Kidney (tissue), 14 donors: ENCODE results near the gene DNAJC10. TPM values are rescaled to one million over a fixed set of nuclear protein-coding genes. Genes with fewer than 3 reads are reported as not detected.

Source experiments
- DNase-seq, 5 donors: peaks; one replicate each; pipeline ENCODE4 v3.0.0-alpha.2; 2013 to 2020
- FAIRE-seq: peaks from 2 replicates; lab custom pipeline; 2012; peaks lifted over from hg19 to GRCh38; lab: Jason Lieb, UNC
- H3K27ac ChIP-seq, 2 donors: one replicate each; pipeline ENCODE4 v1.7.0; 2013; ENCODE audit warnings: low read depth in 2 of 2, low read length in 2 of 2, inconsistent platforms in 1 of 2
- H3K27me3 ChIP-seq: one replicate; pipeline ENCODE4 v1.7.1; 2013; ENCODE audit warnings: low read length, inconsistent platforms; ENCODE audit not compliant: control insufficient read depth, insufficient read depth
- H3K36me3 ChIP-seq, 3 donors: one replicate each; pipeline versions ENCODE4 v1.7.0 to v1.7.1; 2013; ENCODE audit warnings: low read length in 3 of 3, control low read depth in 1 of 3, inconsistent platforms in 1 of 3; ENCODE audit not compliant: insufficient read depth in 3 of 3, control insufficient read depth in 2 of 3
- H3K4me1 ChIP-seq, 3 donors: one replicate each; pipeline versions ENCODE4 v1.7.0 to v1.7.1; 2013; ENCODE audit warnings: low read length in 3 of 3, inconsistent platforms in 1 of 3, low read depth in 1 of 3; ENCODE audit not compliant: control insufficient read depth in 2 of 3, insufficient read depth in 2 of 3
- H3K4me3 ChIP-seq, 3 donors: one replicate each; pipeline versions ENCODE4 v1.7.0 to v1.8.1; 2013; ENCODE audit warnings: low read length in 3 of 3, control low read depth in 1 of 3, inconsistent platforms in 1 of 3
- H3K9ac ChIP-seq, 3 donors: one replicate each; pipeline versions ENCODE4 v1.7.0 to v1.7.1; 2013; ENCODE audit warnings: low read length in 3 of 3, control low read depth in 1 of 3, inconsistent platforms in 1 of 3
- H3K9me3 ChIP-seq, 3 donors: one replicate each; pipeline versions ENCODE4 v1.7.0 to v1.7.1; 2013; ENCODE audit warnings: low read length in 3 of 3, control low read depth in 1 of 3, inconsistent platforms in 1 of 3; ENCODE audit not compliant: control insufficient read depth in 2 of 3, insufficient read depth in 1 of 3
- intact Hi-C: fragments of 100-400 bp; cut with DNase I; formaldehyde crosslinking; loops from one replicate; pipeline ENCODE4 v1.11.1; 2022
- polyA plus RNA-seq: library from polyadenylated mRNA; stranded (reverse); fragments of 350-450 nt; fragmentation: Illumina TruSeq; extraction: RNeasy Lipid Tissue Mini Kit (QIAGEN cat#74804); gene quantifications from one replicate; pipeline ENCODE4 v1.2.3, GENCODE V29; 2014; ENCODE audit warnings: low read depth, low replicate concordance; ENCODE audit not compliant: insufficient read depth
- total RNA-seq: library from RNA; stranded (reverse); fragmentation: NEBNext Ultra II Directional; extraction: Animal tissue kit (Norgen Biotek cat#: 25700); gene quantifications from one replicate; pipeline ENCODE4 v1.2.1, GENCODE V29; 2021
- TF ChIP-seq, protein P1 (sequence below): IDR thresholded peaks from 3 replicates; pipeline ENCODE4 v1.5.1; 2012; ENCODE audit warnings: mild to moderate bottlenecking, moderate library complexity, borderline replicate concordance; ENCODE audit not compliant: insufficient read depth; ENCODE audit errors: extremely low read depth
- donor health status: control.
- donor health status: control.
- donor health status: control.
- donor health status: control.
- donor health status: control.
- donor health status: DM: yes; HTN: yes; CAD: no.
- donor health status: Normal renal cell carcinoma (clear cell type).

The DNAJC10 gene
- total and polyA plus RNA-seq, 2 donors from 2014 or later: 30.1 to 127 TPM

- H3K27ac ChIP-seq: no peak overlapping the region
- TF ChIP-seq, protein P1, sequence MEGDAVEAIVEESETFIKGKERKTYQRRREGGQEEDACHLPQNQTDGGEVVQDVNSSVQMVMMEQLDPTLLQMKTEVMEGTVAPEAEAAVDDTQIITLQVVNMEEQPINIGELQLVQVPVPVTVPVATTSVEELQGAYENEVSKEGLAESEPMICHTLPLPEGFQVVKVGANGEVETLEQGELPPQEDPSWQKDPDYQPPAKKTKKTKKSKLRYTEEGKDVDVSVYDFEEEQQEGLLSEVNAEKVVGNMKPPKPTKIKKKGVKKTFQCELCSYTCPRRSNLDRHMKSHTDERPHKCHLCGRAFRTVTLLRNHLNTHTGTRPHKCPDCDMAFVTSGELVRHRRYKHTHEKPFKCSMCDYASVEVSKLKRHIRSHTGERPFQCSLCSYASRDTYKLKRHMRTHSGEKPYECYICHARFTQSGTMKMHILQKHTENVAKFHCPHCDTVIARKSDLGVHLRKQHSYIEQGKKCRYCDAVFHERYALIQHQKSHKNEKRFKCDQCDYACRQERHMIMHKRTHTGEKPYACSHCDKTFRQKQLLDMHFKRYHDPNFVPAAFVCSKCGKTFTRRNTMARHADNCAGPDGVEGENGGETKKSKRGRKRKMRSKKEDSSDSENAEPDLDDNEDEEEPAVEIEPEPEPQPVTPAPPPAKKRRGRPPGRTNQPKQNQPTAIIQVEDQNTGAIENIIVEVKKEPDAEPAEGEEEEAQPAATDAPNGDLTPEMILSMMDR: peak; percentile 55
- peaks cover 0 to 3% (median 0%) of the 10 kb centered on the region in 3 donors for H3K36me3 ChIP-seq
- no peaks in the 10 kb centered on the region for H3K27me3 ChIP-seq
- H3K9ac ChIP-seq: no peak overlapping the region
- peak in 2 of 5 donors; percentile 64 to 68 for DNase-seq
- no peaks in the 10 kb centered on the region for H3K4me1 ChIP-seq
- no peaks in the 10 kb centered on the region for H3K9me3 ChIP-seq
- H3K4me3 ChIP-seq: no peak overlapping the region
- peak; percentile 66 for FAIRE-seq
- intact Hi-C loops: loop anchor here (10.0 kb wide), 1 partner anchor 190 kb away; no protein-coding TSS in a partner anchor
Observed at GRCh38 chr2:182784777-182785176, 68.7 kb downstream of the DNAJC10 start.

DNA sequence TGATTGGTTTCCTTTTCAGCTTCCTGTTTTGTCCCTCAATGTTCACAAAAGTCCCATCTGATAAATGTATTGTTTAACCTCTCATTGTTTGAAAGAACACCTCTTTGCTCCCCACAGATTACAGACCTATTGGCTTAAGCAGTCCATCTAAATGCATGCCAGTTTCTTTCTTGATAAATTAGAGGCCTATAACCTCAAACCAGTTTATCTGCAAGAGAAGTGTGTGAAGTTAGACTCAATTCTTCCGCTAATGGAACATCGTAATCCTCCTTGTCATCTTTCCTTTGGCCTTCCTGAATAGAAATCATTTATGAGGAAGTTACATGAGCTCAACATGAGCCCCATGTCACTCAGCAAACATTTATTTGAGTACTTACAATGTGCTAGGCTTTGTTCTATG, 76.4 kb downstream of the DNAJC10 start:
- TF ChIP-seq, protein P1: no peak
- H3K27me3 ChIP-seq: no peaks in the 10 kb centered on the region
- H3K4me1 ChIP-seq: no peaks in the 10 kb centered on the region
- no peak for DNase-seq
- no peaks in the 10 kb centered on the region for H3K9me3 ChIP-seq
- no peaks in the 10 kb centered on the region for H3K36me3 ChIP-seq
- H3K9ac ChIP-seq: no peak overlapping the region
- FAIRE-seq: no peak
- no peak overlapping the region for H3K27ac ChIP-seq
- intact Hi-C loops: no loop called here
- no peak overlapping the region for H3K4me3 ChIP-seq

- no peaks in the 10 kb centered on the region for H3K9me3 ChIP-seq
- H3K4me3 ChIP-seq: no peak overlapping the region
- FAIRE-seq (no peak), DNase-seq (no peak)
- H3K4me1 ChIP-seq: no peaks in the 10 kb centered on the region
- no peak overlapping the region for H3K9ac ChIP-seq
- no peaks in the 10 kb centered on the region for H3K27me3 ChIP-seq
- H3K36me3 ChIP-seq: no peaks in the 10 kb centered on the region
- TF ChIP-seq, protein P1: no peak
- intact Hi-C loops: no loop called here
- H3K27ac ChIP-seq: no peak overlapping the region
Observed at GRCh38 chr2:182798736-182799135, 82.7 kb downstream of the DNAJC10 start.

GRCh38 chr2:182804128-182804527, 88.1 kb downstream of the DNAJC10 start:
- DNase-seq (no peak), FAIRE-seq (no peak)
- Histone ChIP-seq H3K36me3 (no peaks in the 10 kb centered on the region), H3K9ac (no peak overlapping the region), H3K4me3 (no peak overlapping the region), H3K27me3 (no peaks in the 10 kb centered on the region), H3K27ac (no peak overlapping the region), H3K4me1 (no peaks in the 10 kb centered on the region), H3K9me3 (no peaks in the 10 kb centered on the region)
- TF ChIP-seq, protein P1: no peak
- intact Hi-C loops: no loop called here
